Uterus (tissue), 4 donors: ENCODE results near the gene GVQW3. TPM values are rescaled to one million over a fixed set of nuclear protein-coding genes. Genes with fewer than 3 reads are reported as not detected.

ENCODE experiments used
- DNase-seq, 2 donors: peaks; one replicate each; pipeline ENCODE4 v3.0.0-alpha.2; 2019 to 2020
- H3K27ac ChIP-seq, 2 donors: fragments of 200-600 bp; sonication (generic); 1 replicate in 1 of 2; 2 replicates in 1 of 2; pipeline ENCODE4 v1.5.1; 2016 to 2018
- H3K27me3 ChIP-seq, 2 donors: fragments of 200-600 bp; sonication (generic); one replicate each; pipeline ENCODE4 v1.5.1; 2018 to 2019; ENCODE audit warnings: control low read depth in 1 of 2
- H3K36me3 ChIP-seq, 2 donors: fragments of 200-600 bp; sonication (generic); one replicate each; pipeline ENCODE4 v1.5.1; 2019; ENCODE audit warnings: control low read depth in 1 of 2
- H3K4me1 ChIP-seq, 2 donors: fragments of 200-600 bp; sonication (generic); one replicate each; pipeline ENCODE4 v1.5.1; 2018 to 2019; ENCODE audit warnings: control low read depth in 1 of 2
- H3K4me3 ChIP-seq, 2 donors: fragments of 200-600 bp; sonication (generic); 1 replicate in 1 of 2; 2 replicates in 1 of 2; pipeline ENCODE4 v1.5.1; 2018 to 2019; ENCODE audit warnings: mild to moderate bottlenecking in 1 of 2
- H3K9me3 ChIP-seq, 2 donors: fragments of 200-600 bp; sonication (generic); one replicate each; pipeline ENCODE4 v1.5.1; 2019; ENCODE audit warnings: control low read depth in 1 of 2
- POLR2A ChIP-seq, 2 donors: fragments of 450-650 bp; IDR thresholded peaks; one replicate each; pipeline ENCODE4 v1.6.1; 2016; ENCODE audit warnings: antibody characterized with exemption in 2 of 2, mild to moderate bottlenecking in 1 of 2, moderate library complexity in 1 of 2
- intact Hi-C: fragments of 100-400 bp; cut with DNase I; formaldehyde crosslinking; loops from one replicate; pipeline ENCODE4 v1.15.1; 2023; ENCODE audit warnings: low total_unique reads
- small RNA-seq: library from RNA; depleted of rRNA; stranded (forward); fragments of <200 nt; gene quantifications from one replicate; pipeline ENCODE3, GENCODE V24; 2016
- total RNA-seq, 4 donors: library from RNA; depleted of rRNA in 3 of 4; stranded (reverse); fragments of >200 nt in 3 of 4; gene quantifications; one replicate each; pipeline versions ENCODE4 v1.1.0 to v1.2.4, GENCODE V29; 2014 to 2023
- TF ChIP-seq, protein P1 (sequence below), 4 experiments: fragments of 200-600 bp in 2 of 4; fragments of 450-650 bp in 2 of 4; sonication (generic) in 2 of 4; IDR thresholded peaks; one replicate each; pipeline ENCODE4 v1.5.1; 2016 to 2019; ENCODE audit warnings: antibody characterized with exemption in 4 of 4, mild to moderate bottlenecking in 2 of 4, moderate library complexity in 1 of 4
- donor health status: DM: yes; HTN: yes; CAD: no.

GVQW3 gene
- total RNA-seq, 4 donors from 2014 or later = 3.2 to 13.6 (median 8.4) TPM

- no peaks in the 10 kb centered on the region for H3K36me3 ChIP-seq
- no peak for DNase-seq
- intact Hi-C loops = no loop called here
- no peak for TF ChIP-seq POLR2A (IDR thresholded peaks at IDR 0.05)
- TF ChIP-seq, protein P1, sequence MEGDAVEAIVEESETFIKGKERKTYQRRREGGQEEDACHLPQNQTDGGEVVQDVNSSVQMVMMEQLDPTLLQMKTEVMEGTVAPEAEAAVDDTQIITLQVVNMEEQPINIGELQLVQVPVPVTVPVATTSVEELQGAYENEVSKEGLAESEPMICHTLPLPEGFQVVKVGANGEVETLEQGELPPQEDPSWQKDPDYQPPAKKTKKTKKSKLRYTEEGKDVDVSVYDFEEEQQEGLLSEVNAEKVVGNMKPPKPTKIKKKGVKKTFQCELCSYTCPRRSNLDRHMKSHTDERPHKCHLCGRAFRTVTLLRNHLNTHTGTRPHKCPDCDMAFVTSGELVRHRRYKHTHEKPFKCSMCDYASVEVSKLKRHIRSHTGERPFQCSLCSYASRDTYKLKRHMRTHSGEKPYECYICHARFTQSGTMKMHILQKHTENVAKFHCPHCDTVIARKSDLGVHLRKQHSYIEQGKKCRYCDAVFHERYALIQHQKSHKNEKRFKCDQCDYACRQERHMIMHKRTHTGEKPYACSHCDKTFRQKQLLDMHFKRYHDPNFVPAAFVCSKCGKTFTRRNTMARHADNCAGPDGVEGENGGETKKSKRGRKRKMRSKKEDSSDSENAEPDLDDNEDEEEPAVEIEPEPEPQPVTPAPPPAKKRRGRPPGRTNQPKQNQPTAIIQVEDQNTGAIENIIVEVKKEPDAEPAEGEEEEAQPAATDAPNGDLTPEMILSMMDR (IDR thresholded peaks at IDR 0.05) = no peak
- no peak overlapping the region for H3K4me3 ChIP-seq
- no peaks in the 10 kb centered on the region for H3K9me3 ChIP-seq
- peaks cover 0 to 3% of the 10 kb centered on the region in 2 donors for H3K4me1 ChIP-seq
- H3K27ac ChIP-seq = no peak overlapping the region
- H3K27me3 ChIP-seq = no peaks in the 10 kb centered on the region
Observed at GRCh38 chr11:76453248-76453647, 72.1 kb downstream of the GVQW3 start.

DNA sequence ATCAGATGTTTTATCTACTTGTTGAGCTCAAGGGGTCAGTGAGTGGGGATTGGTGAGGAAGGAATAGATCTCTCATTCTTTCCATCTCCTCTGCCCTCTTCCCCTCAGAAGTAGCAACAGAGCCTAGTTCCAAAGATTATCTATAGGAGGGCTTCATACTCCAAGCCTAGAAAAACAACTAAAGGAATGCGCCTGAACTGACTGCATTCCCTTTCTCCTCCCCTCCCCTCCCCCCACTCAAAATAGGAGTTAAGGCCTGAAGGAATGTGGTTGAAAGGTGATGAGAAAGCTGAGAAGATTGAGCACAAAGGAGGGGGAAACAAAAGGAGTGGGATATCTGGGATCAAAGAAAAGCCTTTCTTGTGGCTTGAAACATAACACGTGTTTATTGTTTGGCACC is 74.2 kb downstream of the GVQW3 start:
- no peaks in the 10 kb centered on the region for H3K27me3 ChIP-seq
- no peak overlapping the region for H3K4me3 ChIP-seq
- H3K36me3 ChIP-seq = no peaks in the 10 kb centered on the region
- no peaks in the 10 kb centered on the region for H3K9me3 ChIP-seq
- peaks cover 0 to 3% of the 10 kb centered on the region in 2 donors for H3K4me1 ChIP-seq
- TF ChIP-seq, protein P1 (IDR thresholded peaks at IDR 0.05) = no peak
- no peak for TF ChIP-seq POLR2A (IDR thresholded peaks at IDR 0.05)
- no peak for DNase-seq
- H3K27ac ChIP-seq = no peak overlapping the region
- intact Hi-C loops = no loop called here

DNA sequence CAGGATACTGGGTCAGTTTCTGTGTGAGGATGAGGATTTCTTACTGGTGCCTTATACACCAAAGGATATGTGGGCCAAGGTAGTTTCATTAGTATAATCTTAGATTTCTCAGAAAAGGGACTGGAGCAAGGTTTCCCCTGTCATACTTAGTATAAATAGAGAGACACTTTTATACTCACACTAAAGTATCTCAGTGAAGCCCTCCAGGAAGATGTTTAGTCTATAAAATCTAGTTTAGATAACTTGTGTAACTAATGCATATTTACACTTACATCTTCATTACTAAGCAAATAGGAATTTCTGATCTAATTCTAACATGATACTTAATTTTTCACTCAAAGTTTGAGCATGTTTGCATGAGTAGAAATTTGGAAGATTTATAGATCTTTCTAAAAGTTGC is 74.8 kb downstream of the GVQW3 start:
- H3K36me3 ChIP-seq = no peaks in the 10 kb centered on the region

GRCh38 chr11:76456571-76456970 is 75.4 kb downstream of the GVQW3 start:
- no peaks in the 10 kb centered on the region for H3K36me3 ChIP-seq
- intact Hi-C loops = no loop called here
- DNase-seq = no peak

More for the DNA sequence above, 74.8 kb downstream of the GVQW3 start:
- no peak overlapping the region for H3K27ac ChIP-seq
- no peak overlapping the region for H3K4me3 ChIP-seq
- DNase-seq = no peak
- TF ChIP-seq, protein P1 (IDR thresholded peaks at IDR 0.05) = no peak
- TF ChIP-seq POLR2A (IDR thresholded peaks at IDR 0.05) = no peak
- intact Hi-C loops = no loop called here
- H3K4me1 ChIP-seq = peaks cover 0 to 3% of the 10 kb centered on the region in 2 donors
- no peaks in the 10 kb centered on the region for H3K27me3 ChIP-seq
- H3K9me3 ChIP-seq = no peaks in the 10 kb centered on the region

More at GRCh38 chr11:76456571-76456970, 75.4 kb downstream of the GVQW3 start:
- no peak overlapping the region for H3K4me3 ChIP-seq
- peaks cover 0 to 3% of the 10 kb centered on the region in 2 donors for H3K4me1 ChIP-seq
- no peak for TF ChIP-seq POLR2A (IDR thresholded peaks at IDR 0.05)
- TF ChIP-seq, protein P1 (IDR thresholded peaks at IDR 0.05) = no peak
- H3K27me3 ChIP-seq = no peaks in the 10 kb centered on the region
- H3K27ac ChIP-seq = no peak overlapping the region
- H3K9me3 ChIP-seq = no peaks in the 10 kb centered on the region

Small RNA genes lying within 50 kb of the gene (small RNA-seq; reads per million reads assigned to genes)
- gene RF00019 = not detected

Other genes with a start within 250 kb of the GVQW3 start
- gene WNT11, start 174.8 kb upstream of the GVQW3 start, total RNA-seq = 10 to 100 TPM in 2 of 4 donors, 1 to 10 TPM in 2; 5.1 to 16.7 (median 9.5) TPM
- 100 to 1,000 TPM in 1 of 4 donors, 10 to 100 TPM in 3; 12.0 to 104 (median 55.6) TPM for gene THAP12, start 191 bp upstream of the GVQW3 start, total RNA-seq
- 10 to 100 TPM; 13.2 to 43.4 (median 29.0) TPM for gene EMSY, start 63.7 kb downstream of the GVQW3 start, total RNA-seq